Stimulated activated CD8-positive, alpha-beta memory T cell treated with anti-CD3 and anti-CD28 coated beads, Interleukin-12 subunit alpha, Interleukin-12 subunit beta, amount 100 ng/mL, for 24 hours (primary cell): ENCODE data around the gene TBC1D14.
"Not testable (repeated sequence)": the region's sequence is repeated elsewhere in the genome, so short reads cannot be mapped to it uniquely, and the experiment has no call there.

Experiments
- DNase-seq: peaks from one replicate; pipeline ENCODE4 v3.0.0-alpha.2; 2020; ENCODE audit errors: extremely low read depth

The TBC1D14 gene

DNA sequence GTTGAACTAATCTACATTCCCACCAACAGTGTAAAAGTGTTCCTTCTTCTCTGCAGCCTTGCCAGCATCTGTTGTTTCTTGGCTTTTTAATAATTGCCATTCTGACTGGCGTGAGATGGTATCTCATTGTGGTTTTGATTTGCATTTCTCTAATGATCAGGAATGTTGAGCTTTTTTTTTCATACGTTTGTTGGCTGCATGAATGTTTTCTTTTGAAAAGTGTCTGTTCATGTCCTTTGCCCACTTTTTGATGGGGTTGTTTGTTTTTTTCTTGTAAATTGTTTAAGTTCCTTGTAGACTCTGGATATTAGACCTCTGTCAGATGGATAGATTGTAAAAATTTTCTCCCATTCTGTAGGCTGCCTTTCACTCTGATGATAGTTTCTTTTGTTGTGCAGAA lies 170.3 kb downstream of the TBC1D14 start:
- DNase-seq: not testable (repeated sequence)
